A673 (cell line): ENCODE data around the gene ZSWIM5.

ENCODE experiments used
- EZH2 ChIP-seq: fragments of 200-600 bp; sonication (generic); IDR thresholded peaks from 2 replicates; pipeline ENCODE4 v1.6.1; 2017; ENCODE audit warnings: borderline replicate concordance, low read depth, mild to moderate bottlenecking, mixed read lengths, antibody characterized with exemption, low read length; ENCODE audit not compliant: poor library complexity, severe bottlenecking
- TF ChIP-seq, protein P1 (sequence below): fragments of 300-800, 200-600 bp; sonication (generic); conservative IDR thresholded peaks from 2 replicates; pipeline ENCODE4 v1.5.1; 2017; ENCODE audit warnings: low read depth, mild to moderate bottlenecking, antibody characterized with exemption, low read length, moderate library complexity, mixed read lengths

DNA sequence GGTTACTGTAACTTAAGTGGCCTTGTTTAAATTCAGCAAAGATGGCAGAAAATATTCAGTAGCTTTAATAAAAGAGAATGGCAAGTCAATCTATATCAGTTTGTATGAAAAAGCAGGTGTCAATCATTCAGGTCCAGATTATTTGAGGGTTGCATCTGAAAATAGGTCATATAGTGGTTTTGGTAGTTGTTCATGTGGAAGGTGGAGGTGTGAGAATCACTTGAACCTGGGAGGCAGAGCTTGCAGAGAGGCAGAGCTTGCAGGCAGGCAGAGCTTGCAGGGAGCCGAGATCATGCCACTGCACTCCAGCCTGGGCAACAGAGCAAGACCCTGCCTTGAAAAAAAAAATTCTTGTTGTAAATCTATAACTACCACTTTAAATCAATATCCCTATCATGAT, 88.6 kb downstream of the ZSWIM5 start:
- TF ChIP-seq, protein P1, sequence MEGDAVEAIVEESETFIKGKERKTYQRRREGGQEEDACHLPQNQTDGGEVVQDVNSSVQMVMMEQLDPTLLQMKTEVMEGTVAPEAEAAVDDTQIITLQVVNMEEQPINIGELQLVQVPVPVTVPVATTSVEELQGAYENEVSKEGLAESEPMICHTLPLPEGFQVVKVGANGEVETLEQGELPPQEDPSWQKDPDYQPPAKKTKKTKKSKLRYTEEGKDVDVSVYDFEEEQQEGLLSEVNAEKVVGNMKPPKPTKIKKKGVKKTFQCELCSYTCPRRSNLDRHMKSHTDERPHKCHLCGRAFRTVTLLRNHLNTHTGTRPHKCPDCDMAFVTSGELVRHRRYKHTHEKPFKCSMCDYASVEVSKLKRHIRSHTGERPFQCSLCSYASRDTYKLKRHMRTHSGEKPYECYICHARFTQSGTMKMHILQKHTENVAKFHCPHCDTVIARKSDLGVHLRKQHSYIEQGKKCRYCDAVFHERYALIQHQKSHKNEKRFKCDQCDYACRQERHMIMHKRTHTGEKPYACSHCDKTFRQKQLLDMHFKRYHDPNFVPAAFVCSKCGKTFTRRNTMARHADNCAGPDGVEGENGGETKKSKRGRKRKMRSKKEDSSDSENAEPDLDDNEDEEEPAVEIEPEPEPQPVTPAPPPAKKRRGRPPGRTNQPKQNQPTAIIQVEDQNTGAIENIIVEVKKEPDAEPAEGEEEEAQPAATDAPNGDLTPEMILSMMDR: no peak
- no peak for TF ChIP-seq EZH2
